Retinal pigment epithelial cell (primary cell): Measurements from ENCODE around the gene ECT2L.

ENCODE experiments used
- DNase-seq: peaks from one replicate; pipeline ENCODE4 v3.0.0-alpha.2; 2010; ENCODE audit warnings: low read depth
- H3K4me3 ChIP-seq: 2 replicates; pipeline ENCODE4 v1.5.1; 2011; ENCODE audit warnings: mild to moderate bottlenecking, low read length, control low read depth, moderate library complexity
- TF ChIP-seq, protein P1 (sequence below): conservative IDR thresholded peaks from 2 replicates; pipeline ENCODE4 v1.5.1; 2011; ENCODE audit warnings: low read depth, low read length, control low read depth, inconsistent platforms

ECT2L gene

DNA sequence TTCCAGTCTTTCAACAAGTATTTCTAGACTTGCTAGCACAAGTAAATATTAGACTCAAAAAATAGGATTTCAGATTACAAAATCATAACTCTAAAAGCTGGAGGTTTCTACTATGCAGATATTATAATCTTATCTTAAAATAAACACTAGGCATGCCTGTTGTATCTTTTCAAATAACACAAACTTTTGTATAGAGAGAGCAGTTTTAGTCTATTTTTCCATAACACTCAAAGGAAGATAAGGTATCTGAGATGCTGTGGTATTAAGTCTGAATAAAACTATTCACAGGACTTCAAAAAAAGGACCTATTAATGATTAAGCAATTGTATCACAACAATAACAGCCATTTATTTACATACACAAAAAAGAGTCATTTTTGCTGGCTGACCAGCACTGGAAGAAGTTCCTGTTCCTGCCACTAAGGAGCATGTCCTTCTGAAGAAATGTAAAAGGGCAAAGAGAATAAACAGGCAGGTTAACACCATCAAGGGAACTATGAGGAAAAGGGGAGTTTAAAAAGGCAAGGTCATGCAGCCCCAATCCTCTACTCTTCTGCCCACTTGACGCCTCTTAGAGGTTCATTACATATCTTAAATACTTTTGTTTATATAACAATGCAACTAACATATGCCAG, 152.8 kb downstream of the ECT2L start:
- no peak for DNase-seq
- TF ChIP-seq, protein P1, sequence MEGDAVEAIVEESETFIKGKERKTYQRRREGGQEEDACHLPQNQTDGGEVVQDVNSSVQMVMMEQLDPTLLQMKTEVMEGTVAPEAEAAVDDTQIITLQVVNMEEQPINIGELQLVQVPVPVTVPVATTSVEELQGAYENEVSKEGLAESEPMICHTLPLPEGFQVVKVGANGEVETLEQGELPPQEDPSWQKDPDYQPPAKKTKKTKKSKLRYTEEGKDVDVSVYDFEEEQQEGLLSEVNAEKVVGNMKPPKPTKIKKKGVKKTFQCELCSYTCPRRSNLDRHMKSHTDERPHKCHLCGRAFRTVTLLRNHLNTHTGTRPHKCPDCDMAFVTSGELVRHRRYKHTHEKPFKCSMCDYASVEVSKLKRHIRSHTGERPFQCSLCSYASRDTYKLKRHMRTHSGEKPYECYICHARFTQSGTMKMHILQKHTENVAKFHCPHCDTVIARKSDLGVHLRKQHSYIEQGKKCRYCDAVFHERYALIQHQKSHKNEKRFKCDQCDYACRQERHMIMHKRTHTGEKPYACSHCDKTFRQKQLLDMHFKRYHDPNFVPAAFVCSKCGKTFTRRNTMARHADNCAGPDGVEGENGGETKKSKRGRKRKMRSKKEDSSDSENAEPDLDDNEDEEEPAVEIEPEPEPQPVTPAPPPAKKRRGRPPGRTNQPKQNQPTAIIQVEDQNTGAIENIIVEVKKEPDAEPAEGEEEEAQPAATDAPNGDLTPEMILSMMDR: no peak
- H3K4me3 ChIP-seq: no peak overlapping the region

DNA sequence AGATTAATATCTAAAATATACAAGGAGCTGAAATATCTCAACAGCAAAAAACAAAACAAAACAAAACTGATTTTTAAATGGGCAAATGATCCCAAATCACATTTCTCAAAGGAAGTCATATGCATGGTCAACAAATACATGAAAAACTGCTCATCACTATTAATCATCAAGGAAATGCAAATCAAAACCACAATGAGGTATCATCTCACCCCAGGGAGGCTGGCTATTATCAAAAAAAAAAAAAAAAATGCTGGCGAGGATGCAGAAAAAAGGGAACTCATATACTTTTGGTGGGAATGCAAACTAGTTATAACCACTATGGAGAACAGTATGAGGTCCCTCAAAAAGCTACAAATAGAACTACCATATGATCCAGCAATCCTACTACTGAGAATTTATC, 157.6 kb downstream of the ECT2L start:
- H3K4me3 ChIP-seq: no peak overlapping the region
- DNase-seq: no peak
- TF ChIP-seq, protein P1: no peak
